HG02763 (cell line): ENCODE measurements around the gene CD248.
"Not testable (repeated sequence)": the region's sequence is repeated elsewhere in the genome, so short reads cannot be mapped to it uniquely, and the experiment has no call there.

Source experiments
- ATAC-seq: cut with Tn5 transposase; IDR thresholded peaks from one replicate; pipeline ENCODE4 v1.9.1; 2021; ENCODE audit warnings: mild to moderate bottlenecking, moderate library complexity; ENCODE audit not compliant: unreplicated experiment

Gene CD248

GRCh38 chr11:66316849-66317251, at the start of gene CD248:
TSS of gene CD248 (minus strand) at chr11:66317044. CDS start at chr11:66317027, 17 bp downstream.
- ATAC-seq = no peak

DNA sequence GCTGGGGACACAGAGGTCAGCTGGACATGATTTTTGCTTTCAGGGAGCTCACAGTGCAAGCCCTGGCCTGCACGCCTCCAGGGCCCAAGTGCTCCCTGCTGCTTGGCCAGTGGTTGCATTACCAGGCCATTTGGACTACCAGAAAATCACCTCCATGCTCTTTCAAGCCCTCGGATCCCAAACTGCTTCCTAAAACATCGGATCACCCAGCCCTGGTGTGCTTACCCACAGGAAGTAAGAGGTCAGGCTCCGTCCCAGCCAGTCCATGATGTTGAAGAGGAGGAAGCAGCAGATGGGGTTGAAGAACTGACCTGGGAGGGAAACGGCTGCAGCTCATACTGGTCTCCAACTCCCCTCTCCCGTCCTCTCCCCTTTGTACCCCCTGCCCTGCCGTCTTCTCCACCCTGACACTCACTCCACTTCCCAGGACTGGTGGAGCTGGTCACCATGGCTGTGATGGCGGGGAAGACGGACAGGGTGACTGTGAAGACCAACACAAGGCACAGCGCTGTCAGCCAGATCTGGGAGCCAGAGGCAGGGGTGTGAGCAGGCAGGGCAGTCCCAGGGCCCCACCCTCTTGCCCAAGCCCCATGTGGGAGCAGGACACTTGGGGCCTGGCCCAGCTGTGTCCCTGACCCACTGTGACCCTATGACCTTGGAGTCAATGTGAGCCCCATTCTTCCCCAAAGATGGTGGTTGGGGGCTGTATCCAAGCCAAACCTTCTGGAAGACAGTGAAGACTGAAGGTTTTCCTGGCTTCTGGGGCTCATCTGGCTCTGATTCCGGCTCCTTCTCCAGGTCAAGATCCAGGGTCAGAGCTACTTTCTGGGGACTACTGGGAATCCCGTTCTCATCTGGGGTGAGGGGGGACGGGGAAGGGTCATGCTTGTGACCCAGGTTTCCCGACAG, 49.1 kb upstream of the CD248 start:
- ATAC-seq = no peak

GRCh38 chr11:66365166-66365565, 48.3 kb upstream of the CD248 start:
- no peak for ATAC-seq

DNA sequence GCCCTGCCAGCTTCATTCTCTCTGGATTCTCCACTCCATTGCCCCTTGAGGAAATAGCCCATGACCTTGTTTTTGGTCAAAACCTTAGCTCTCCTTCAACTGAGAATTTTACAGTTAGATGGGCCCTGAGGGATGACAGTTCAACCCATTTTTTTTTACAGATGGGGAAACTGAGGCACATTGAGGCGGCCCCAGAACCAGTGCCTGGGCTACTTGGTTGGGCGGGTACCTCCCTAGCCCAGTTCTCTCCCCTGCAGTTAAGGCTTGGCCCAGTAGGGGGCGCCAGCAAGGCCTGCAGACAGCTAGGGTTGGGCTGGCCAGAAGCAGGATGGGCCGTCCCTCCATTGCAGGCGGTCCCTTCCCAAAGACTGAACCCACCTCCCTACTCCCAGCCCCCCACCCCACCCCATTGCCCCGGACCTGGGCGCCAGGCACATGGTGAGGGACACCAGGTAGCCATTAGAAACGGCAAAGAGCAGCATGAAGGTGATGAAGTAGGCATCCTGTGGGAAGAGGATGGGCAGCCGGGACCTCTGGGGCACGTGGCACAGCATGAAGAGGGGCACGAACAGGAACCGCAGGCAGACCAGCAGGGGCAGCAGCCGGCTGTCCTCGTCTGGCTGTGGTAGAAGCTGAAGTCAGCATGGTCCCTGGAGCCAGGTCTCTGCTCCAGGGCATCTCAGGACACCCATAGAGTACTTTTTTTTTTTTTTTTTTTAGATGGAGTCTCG, 47.1 kb upstream of the CD248 start:
- no peak for ATAC-seq

DNA sequence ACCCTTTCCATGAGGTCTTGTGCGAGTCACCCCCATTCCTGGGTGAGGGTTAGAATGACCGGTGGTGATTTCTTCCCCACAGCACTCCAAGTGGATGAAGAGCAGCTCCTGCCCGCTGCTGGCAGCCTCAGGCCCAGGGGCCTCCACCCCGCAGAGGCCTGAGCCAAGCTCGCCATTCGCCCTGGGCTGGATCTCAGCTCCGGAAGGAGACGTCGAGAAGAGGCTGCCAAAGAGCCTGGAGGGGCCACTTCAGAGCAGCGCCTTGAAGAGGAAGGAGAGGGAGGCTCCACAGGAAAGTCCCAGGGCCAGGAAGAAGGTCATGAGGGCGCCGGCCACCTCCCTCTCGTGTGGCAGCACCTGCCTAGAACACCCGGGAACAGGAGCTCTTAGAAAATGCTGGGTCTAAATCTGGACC, 46.4 kb upstream of the CD248 start:
- no peak for ATAC-seq

DNA sequence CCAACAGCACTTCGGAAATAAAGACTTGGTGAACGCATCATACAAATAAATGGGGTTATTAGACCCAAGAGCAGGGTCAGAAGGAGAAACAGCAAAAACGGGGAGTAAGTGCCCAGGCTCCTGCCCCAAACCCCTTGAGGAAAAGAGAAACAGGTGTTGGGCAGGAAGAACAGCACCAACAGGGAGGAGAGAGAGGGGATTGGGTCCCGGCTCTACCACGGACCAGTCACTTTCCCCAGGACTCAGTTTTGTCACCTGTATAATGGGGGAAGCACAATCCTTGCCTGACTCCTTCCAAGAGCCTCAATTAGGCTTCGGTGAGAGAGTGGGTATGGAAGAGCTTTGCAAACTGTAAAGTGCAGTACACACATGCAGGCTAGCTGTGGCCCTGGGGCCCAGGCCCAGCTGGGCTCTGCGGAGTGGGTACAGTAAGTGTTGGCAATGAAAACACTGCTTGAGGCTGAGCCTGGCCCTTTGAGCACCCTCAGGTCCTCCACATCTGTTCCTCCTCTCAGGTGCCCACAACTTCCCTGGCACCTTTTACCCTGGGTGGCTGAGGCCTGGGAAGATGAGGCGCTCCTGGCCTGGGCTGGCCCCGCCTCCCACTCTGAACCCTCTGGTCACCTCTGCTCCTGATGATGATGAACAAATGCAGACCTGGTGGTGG, 45.8 kb upstream of the CD248 start:
- ATAC-seq = no peak

DNA sequence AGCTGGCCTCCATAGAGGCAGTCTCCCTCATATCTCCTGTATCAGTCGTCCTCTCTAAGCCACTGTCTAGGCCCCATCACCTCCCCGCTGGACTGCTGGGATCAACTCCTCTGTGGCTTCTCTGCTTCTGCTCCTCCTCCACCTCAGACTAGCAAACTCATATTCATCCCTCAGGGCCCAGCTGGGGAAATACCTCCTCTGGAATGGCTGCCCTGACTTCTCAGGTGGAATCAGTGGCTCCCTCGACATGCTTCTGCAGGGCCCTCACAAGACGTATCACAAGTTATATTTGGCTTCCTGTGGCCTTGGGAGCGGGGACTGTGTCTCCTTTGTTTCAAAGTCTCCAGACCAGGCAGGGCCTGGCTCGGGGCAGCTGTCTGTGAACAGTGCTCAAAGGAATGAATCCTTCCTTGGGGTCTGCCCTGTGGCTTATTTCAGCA, 44.7 kb upstream of the CD248 start:
- ATAC-seq = no peak

DNA sequence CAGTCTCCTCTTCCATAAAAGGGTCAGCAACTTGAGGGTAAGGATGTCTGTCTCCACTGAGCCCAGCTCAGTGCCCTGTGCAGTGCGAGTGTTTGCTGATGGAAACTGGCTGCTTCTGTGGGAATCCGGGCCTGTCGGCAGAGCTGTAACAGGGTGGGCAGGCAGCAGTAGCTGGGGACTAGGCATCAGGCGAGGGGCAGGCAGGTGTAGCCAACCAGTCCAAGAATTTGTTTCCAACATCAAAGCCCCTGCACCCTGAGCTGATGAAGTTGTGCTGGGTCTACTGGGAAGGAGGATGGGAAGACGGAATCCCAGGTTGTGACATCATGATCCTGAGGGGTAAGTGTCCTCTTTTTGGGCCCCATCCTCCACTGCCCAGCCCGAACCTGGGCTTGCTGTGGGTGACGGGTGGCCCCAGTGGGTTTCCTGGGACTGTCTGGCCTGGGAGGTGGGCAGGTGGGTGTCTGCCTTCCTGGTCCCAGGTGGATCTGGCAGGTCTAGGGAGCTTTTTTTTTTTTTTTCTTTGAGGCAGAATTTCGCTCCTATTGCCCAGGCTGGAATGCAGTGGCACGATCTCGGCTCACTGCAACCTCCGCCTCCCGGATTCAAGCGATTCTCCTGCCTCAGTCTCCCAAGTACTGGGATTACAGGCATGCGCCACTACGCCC, 43.7 kb upstream of the CD248 start:
- no peak for ATAC-seq

- no peak for ATAC-seq
Measured at GRCh38 chr11:66359662-66360087, 42.8 kb upstream of the CD248 start.

DNA sequence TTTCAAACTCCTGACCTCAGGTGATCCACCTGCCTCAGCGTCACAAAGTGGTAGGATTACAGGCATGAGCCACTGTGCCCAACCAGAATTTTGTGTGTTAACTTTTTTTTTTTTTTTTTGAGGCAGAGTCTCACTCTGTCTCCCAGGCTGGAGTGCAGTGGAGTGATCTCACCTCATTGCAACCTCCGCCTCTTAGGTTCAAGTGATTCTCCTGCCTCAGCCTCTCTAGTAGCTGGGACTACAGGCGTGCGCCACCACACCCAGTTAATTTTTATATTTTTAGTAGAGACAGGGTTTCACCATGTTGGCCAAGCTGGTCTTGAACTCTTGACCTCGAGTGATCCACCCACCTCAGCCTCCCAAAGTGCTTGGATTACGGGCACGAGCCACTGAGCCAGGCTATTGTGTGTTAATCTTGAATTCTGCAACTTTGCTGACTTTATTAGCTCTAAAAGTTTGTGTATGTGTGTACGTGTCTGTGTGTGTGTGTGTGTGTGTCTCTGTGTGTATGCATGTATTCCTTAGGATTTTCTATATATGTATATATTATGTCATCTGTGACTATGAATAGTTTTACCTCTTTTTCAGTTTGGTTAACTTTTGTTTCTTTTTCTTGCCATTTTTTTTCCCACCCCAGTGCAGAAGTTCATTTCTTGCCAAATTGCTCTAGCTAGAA, 33.9 kb upstream of the CD248 start:
- ATAC-seq = not testable (repeated sequence)

- ATAC-seq = no peak
Measured at GRCh38 chr11:66349084-66349386, 32.2 kb upstream of the CD248 start.

DNA sequence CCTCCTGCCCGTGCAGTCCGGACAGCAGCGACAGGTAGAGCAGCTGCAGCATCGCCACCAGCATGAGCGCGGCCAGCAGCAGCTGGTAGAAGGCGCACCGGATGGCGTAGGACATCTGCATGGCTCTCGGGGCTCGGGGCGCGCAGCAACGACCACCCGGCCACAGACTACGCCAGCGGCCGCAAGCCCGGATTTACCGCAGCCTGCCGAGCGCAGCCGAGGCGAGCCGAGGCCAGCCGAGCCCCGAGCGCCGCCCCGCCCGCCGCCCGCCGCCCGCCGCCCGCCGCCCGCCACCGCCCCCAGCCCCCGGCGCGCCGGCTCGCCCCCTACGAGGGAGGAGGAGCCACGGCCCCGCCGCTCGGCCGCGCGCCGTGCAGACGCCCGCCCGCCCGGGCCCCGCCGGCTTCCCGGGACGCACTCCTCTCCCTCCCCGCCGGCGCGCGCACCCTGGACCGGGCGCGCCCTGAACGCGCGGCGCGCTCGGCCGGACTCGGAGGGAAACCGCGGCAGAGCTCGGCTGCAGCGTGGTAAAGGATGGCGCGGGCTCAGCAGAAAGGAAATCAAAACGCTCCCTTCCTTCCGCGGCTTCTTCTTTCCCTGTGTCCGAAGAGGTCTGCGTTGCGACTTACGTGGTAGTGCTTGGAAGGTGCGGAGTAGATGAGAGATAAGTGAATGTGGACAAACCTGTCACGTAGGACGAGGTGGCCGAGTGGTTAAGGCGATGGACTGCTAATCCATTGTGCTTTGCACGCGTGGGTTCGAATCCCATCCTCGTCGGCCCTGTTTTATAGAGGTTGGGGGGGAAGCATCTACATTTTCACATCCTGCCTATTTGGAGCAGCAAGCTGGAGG, 30.8 kb upstream of the CD248 start, which contains the start of gene B4GAT1:
Gene B4GAT1, minus strand, starts transcription at position 205 of the 852 bp plus-strand sequence. Its CDS starts 84 bp downstream, at position 121.
- peak; percentile 49 for ATAC-seq

GRCh38 chr11:66346476-66347424, 29.9 kb upstream of the CD248 start:
- no peak for ATAC-seq

GRCh38 chr11:66345316-66345649, 28.4 kb upstream of the CD248 start:
- ATAC-seq = no peak

DNA sequence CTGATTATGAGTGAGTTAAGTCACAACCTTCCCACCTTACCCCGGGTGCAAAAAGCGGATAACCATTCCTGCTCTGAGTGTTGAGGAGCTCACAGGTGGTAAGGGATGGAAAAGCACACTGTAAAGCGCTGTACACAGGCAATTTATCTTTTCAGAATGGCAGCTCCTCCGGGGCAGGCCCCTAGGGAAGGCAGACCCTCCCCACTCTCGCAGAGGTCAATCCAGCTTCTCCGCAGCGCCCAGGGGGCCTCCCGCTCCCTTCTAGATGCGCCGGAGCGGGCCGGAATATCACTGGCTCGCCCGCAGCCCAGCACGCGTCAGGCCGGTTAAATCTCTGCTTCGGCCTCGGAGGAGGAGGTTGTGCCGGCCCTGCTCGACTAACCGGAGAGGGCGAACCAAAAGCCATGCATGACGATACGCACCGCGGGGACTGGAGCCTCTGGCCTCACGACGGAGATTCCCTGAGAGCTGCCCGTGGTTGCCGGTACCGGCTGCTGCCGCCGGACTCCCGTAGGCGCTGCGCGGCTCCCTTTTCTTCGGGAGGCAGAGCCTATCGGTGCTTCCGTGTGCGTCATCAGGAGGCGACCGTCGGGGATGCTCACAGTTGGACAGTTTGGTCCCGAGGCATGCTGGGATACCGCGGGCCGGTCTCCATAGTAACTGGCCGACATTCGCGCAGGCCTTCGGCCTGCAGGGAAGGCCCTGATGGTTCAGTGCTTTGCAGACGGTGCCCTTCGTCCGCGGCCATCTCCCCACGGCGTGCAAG, 27.9 kb upstream of the CD248 start, which contains the start of gene BRMS1:
Gene BRMS1, minus strand, starts transcription at position 555 of the 766 bp plus-strand sequence. CDS start 2,870 bp downstream, outside the sequence.
- ATAC-seq = peak; percentile 65

DNA sequence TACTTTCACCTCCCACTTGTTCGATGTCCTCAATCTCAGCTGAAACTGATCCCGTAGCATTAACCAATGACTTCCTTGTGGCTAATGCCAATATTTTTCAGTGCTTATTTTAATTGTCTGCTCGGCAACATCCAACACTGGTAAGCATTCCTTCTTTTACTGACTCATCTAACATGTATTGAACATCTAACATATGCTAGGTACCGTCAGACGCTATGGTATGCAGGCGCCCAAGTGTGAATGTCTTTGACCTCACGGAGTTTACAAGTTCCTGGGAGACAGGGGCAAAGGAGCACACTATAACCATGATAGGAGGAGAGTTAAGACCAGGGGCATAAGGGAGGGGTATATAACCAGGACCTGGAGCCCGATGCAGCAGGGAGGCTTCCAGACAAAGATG, 26.3 kb upstream of the CD248 start:
- ATAC-seq = no peak

DNA sequence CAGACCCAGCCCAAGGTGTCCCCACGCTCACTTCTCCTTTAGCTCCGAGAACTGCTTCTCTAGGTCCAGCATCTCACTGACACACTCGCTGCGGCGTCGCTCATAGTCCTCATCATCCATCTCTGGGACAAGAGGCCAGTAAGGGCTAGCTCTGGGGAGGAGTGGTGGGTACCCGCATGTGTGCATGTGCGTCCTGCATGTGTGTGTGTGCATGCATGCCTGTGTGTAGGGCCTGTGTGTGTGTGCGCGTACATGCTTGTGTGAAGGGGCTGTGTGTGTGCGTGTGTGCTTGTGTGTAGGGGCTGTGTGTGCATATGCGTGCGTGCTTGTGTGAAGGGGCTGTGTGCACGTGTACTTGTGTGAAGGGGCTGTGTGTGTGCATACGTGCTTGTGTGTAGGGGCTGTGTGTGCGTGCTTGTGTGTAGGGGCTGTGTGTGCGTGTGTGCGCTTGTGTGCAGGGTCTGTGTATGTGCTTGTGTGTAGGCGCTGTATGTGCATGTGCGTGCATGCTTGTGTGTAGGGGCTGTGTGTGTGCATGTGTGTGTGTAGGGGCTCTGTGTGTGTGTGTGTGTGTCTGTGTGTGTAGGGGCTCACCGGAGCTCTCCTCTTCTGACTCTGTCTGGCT, 24.8 kb upstream of the CD248 start:
- no peak for ATAC-seq
